Bronchial epithelial cell (primary cell): ENCODE data around the gene SF3B4. TPM values are rescaled to one million over a fixed set of nuclear protein-coding genes. Genes with fewer than 3 reads are reported as not detected.
"Not testable (repeated sequence)": the region's sequence is repeated elsewhere in the genome, so short reads cannot be mapped to it uniquely, and the experiment has no call there.

ENCODE experiments used
- DNase-seq: peaks from one replicate; pipeline ENCODE4 v3.0.0-alpha.2; 2010; ENCODE audit warnings: low read depth
- FAIRE-seq: peaks from 2 replicates; lab custom pipeline; 2011; peaks lifted over from hg19 to GRCh38; lab: Jason Lieb, UNC
- H3K27me3 ChIP-seq: 2 replicates; pipeline ENCODE4 v1.5.1; 2011; ENCODE audit warnings: low read length; ENCODE audit not compliant: control insufficient read depth, insufficient read depth
- H3K36me3 ChIP-seq: 2 replicates; pipeline ENCODE4 v1.5.1; 2011; ENCODE audit warnings: low read length; ENCODE audit not compliant: control insufficient read depth, insufficient read depth
- H3K4me3 ChIP-seq: 2 replicates; pipeline ENCODE4 v1.5.1; 2011; ENCODE audit warnings: mild to moderate bottlenecking, low read depth, low read length, control low read depth
- CTCF ChIP-seq: IDR thresholded peaks from 2 replicates; pipeline ENCODE4 v1.5.1; 2011; ENCODE audit warnings: mild to moderate bottlenecking, moderate library complexity, low read length, control low read depth, inconsistent platforms; ENCODE audit not compliant: insufficient read depth, severe bottlenecking
- total RNA-seq: library from RNA; depleted of rRNA; stranded (reverse); fragments of >200 nt; gene quantifications from 2 replicates; pipeline ENCODE4 v1.2.1, GENCODE V29; 2014

The SF3B4 gene
- total RNA-seq, 1 donor from 2014 or later, result 7.4 TPM

GRCh38 chr1:149966405-149966804 lies 38.8 kb upstream of the SF3B4 start:
- DNase-seq (no peak), FAIRE-seq (no peak)
- TF ChIP-seq CTCF, result no peak
- peaks cover 17% of the 10 kb centered on the region for H3K36me3 ChIP-seq
- H3K27me3 ChIP-seq, result no peaks in the 10 kb centered on the region
- H3K4me3 ChIP-seq, result no peak overlapping the region

GRCh38 chr1:149965440-149965839 lies 37.8 kb upstream of the SF3B4 start:
- no peak for TF ChIP-seq CTCF
- H3K4me3 ChIP-seq, result no peak overlapping the region
- peaks cover 15% of the 10 kb centered on the region for H3K36me3 ChIP-seq
- peak; percentile 70 for DNase-seq
- H3K27me3 ChIP-seq, result no peaks in the 10 kb centered on the region
- no peak for FAIRE-seq

GRCh38 chr1:149963358-149963757 lies 35.8 kb upstream of the SF3B4 start:
- Histone ChIP-seq H3K36me3 (peaks cover 19% of the 10 kb centered on the region), H3K4me3 (no peak overlapping the region), H3K27me3 (no peaks in the 10 kb centered on the region)
- no peak for TF ChIP-seq CTCF
- no peak for FAIRE-seq
- peak; percentile 17 for DNase-seq

- Histone ChIP-seq H3K36me3 (peaks cover 21% of the 10 kb centered on the region), H3K27me3 (no peaks in the 10 kb centered on the region), H3K4me3 (no peak overlapping the region)
- no peak for FAIRE-seq
- no peak for DNase-seq
- TF ChIP-seq CTCF, result no peak
Measured at GRCh38 chr1:149962736-149963135, 35.1 kb upstream of the SF3B4 start.

- peak; percentile 58 for TF ChIP-seq CTCF
- Histone ChIP-seq H3K4me3 (no peak overlapping the region), H3K36me3 (peaks cover 19% of the 10 kb centered on the region), H3K27me3 (no peaks in the 10 kb centered on the region)
- FAIRE-seq (no peak), DNase-seq (peak; percentile 76)
Measured at GRCh38 chr1:149962039-149962647, 34.5 kb upstream of the SF3B4 start.

- FAIRE-seq, DNase-seq, H3K27me3 ChIP-seq, H3K4me3 ChIP-seq, H3K36me3 ChIP-seq: not testable (repeated sequence)
Measured at GRCh38 chr1:149957548-149957947, 29.9 kb upstream of the SF3B4 start.
